GM21515 (cell line): Measurements from ENCODE around the gene PAX6.

Experiments
- ATAC-seq: cut with Tn5 transposase; IDR thresholded peaks from one replicate; pipeline ENCODE4 v1.9.1; 2021; ENCODE audit not compliant: unreplicated experiment

Gene PAX6

DNA sequence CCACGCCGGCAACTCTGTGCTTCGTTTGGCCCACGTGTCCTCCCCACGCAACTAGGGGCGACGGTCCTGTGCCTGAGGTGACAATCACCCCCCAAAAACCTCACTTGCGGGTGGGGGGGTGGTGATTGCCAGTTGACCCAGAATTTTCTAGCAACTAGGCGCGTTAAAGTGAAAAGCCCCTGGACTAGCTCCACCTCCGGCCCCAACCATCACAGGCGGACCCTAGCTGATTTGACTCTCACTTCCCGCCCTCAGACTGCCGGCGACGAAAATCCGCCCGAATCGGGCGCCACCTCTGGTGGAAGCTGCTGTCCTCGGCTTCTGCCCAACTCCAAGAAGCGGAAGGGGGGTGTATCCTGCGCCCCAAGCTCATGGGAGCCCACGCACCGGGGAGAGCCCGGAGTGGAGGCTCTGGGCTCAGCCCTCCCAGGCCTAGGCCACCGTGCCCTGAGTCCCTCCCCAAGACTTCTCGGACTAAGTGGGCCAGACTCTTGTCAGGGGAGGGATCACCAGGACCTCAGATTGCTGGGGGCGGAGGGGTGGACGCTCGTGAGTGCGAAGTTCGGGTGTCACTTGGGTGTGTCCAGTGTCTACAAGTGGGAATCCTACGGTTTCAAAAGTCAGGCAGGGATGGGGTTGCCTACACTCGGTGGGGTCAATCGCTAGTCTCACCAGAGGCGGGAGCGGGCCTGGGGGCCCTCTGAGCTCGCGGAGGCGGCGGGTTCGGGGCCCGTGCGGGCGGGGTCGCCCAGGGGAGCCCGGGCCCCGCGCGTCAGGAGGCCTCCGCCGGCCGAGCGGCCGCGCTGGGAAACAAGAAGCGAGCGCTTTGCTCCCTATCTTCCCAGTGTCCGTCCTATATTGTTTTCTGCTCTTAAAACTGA lies 12.3 kb downstream of the PAX6 start:
- ATAC-seq, result no peak

DNA sequence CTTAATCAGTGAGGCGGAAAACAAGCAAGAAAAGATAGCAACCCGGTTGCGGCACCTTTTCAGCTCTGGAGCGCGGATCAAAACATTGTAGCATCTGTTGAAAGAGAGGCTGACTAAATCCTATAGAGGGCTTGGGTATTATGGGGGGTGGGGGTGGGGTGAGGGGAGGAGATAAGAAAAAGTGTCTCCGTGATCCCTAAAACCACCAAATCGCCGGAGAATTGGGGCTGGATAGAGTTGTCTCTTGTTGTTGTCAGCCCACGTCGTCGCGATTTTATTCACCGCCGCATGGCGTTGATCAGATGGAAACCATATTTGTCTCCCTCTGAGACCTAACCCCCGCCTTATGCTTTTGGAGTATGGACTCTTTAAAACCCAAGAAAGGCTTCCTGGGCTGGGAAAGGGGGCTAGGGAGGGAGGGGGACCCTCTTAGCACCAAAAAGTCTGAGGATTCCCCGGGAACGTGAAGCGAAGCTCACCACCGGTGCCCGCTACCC lies 13.0 kb downstream of the PAX6 start:
- ATAC-seq, result no peak

- no peak for ATAC-seq
These were observed 13.7 kb downstream of the PAX6 start for GRCh38 chr11:31797190-31798056.

DNA sequence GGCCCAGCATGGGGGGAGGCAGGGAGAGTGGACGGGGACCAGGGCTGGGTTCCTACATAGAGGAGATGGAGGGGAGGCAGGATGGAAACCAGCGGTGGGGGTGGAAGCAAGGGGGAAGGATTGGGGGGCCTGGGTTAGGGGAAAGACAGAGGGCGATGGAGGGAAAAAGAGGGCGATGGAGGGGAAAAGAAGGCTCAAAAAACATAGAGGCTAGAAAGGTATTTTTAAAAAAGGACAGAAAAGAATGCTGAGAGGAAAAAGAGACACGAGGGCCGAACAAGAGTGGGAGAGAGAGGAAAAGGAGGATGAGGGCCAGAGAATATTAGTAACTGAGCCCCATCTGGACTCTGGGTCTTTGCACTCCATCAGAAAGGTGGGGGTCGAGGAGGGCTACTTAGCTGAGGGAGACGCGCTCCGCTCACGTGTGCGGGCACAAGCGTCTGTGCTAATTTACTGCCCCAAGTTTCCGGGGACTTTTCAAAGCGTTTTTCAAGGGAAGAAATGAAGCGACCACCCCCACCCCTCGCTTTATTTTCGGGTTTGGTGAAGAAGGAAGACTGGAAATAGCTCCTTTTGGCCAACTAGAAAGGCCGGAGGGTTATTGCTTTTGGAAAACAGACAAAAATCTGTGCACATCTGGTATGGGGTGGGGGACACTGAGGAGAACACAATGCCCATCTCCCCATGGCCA lies 14.5 kb downstream of the PAX6 start:
- no peak for ATAC-seq

- no peak for ATAC-seq
These were observed 15.2 kb downstream of the PAX6 start for GRCh38 chr11:31795706-31796498.

DNA sequence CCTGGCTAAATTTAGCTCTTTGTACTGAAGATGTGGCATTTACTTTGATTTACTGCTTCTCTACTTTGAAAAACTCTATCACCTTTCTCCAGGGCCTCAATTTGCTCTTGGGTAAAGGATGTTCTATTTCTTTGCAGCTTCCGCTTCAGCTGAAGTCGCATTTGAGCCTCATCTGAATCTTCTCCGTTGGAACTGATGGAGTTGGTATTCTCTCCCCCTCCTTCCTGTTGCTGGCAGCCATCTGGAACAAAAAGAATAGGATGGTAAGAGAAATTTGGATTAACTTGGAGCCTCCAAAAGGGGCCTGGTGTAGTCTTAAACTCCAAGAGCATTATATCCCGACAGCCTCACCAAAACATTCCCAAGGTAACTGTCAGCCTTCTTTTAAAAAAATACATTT lies 16.6 kb downstream of the PAX6 start:
- no peak for ATAC-seq

DNA sequence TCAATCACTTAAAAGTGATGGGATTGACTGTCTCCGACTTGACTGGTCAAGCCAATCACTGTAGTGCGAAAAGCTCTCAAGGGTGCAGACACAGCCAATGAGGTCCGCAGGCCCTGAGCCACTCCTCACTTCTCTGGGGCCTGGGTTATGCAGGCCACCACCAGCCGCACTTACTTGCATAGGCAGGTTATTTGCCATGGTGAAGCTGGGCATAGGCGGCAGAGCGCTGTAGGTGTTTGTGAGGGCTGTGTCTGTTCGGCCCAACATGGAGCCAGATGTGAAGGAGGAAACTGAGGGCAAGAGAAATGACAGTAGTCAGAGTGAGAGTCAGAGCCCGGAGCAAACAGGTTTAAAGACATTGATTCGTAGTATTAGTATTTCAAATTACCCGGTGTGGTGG lies 17.9 kb downstream of the PAX6 start:
- ATAC-seq, result no peak

DNA sequence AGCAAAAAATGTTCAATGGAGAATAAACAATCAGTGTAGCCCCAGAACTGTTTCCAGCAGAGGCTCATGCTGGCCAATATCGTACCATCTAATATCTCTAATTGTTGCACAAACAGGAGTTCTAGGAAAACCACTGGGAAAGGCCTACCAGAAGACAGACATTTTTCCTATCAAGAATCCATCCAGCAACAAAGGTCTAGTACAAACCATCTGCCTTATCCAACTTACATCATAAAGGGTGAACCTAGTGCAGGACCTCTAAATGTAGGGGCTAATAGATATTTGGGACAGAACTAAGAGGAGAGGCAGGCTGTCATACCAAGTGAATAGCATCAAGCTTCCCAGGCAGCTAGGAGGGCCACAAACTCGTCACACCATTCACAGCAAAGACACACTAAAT lies 18.7 kb downstream of the PAX6 start:
- no peak for ATAC-seq

GRCh38 chr11:31792036-31792435 lies 19.1 kb downstream of the PAX6 start:
- ATAC-seq, result no peak

- no peak for ATAC-seq
These were observed 20.5 kb downstream of the PAX6 start for GRCh38 chr11:31790649-31791048.

DNA sequence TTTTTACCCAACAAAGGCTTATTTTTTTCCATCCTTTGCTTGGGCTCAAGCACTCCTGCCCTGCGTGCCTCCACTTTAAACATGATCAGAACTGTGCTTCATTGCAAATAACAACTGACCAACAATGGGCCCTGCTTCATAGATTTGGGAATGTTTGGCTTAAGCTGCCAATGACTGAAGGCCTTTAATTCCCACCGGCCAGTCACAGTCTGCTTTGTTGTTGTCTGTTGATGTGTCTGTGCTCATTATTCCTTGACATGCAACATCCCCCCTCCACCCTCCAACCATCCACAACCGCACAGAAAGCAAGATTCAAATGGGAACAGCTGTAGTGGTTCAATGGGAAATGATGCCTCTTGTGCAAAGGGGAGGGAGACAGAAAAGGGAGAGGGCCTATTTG lies 23.0 kb downstream of the PAX6 start:
- ATAC-seq, result no peak

GRCh38 chr11:31786996-31787685 lies 24.0 kb downstream of the PAX6 start:
- ATAC-seq, result no peak

- no peak for ATAC-seq
These were observed 26.5 kb downstream of the PAX6 start for GRCh38 chr11:31784611-31785010.

GRCh38 chr11:31783252-31783651 lies 27.9 kb downstream of the PAX6 start:
- ATAC-seq, result no peak

GRCh38 chr11:31782257-31782656 lies 28.9 kb downstream of the PAX6 start:
- no peak for ATAC-seq

- no peak for ATAC-seq
These were observed 30.6 kb downstream of the PAX6 start for GRCh38 chr11:31780480-31780971.

- ATAC-seq, result no peak
These were observed 31.0 kb downstream of the PAX6 start for GRCh38 chr11:31780078-31780477.

GRCh38 chr11:31779374-31779791 lies 31.7 kb downstream of the PAX6 start:
- no peak for ATAC-seq

- no peak for ATAC-seq
These were observed 38.7 kb downstream of the PAX6 start for GRCh38 chr11:31772412-31772811.
